GM21737 (cell line): ENCODE results near the gene KIZ.

Experiments used
- ATAC-seq: cut with Tn5 transposase; IDR thresholded peaks from one replicate; pipeline ENCODE4 v1.9.1; 2021; ENCODE audit warnings: mild to moderate bottlenecking, moderate library complexity; ENCODE audit not compliant: unreplicated experiment

The KIZ gene

DNA sequence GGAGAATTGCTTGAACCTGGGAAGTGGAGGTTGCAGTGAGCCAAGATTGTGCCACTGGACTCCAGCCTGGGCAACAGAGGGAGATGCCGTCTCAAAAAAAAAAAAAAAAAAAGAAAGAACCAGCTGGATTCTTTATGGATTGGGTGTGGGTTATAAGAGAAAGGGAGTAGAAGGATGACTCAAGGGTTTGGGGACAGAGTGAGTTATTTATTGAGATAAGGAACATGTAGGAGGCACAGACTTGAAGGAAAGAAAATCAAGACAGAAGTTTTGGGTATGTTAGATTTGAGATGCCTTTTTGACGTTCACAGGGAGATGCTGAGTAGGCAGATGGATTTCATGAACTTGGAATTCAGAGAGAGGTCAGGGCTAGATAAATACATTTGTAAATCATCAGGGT lies 47.6 kb downstream of the KIZ start:
- ATAC-seq = no peak

DNA sequence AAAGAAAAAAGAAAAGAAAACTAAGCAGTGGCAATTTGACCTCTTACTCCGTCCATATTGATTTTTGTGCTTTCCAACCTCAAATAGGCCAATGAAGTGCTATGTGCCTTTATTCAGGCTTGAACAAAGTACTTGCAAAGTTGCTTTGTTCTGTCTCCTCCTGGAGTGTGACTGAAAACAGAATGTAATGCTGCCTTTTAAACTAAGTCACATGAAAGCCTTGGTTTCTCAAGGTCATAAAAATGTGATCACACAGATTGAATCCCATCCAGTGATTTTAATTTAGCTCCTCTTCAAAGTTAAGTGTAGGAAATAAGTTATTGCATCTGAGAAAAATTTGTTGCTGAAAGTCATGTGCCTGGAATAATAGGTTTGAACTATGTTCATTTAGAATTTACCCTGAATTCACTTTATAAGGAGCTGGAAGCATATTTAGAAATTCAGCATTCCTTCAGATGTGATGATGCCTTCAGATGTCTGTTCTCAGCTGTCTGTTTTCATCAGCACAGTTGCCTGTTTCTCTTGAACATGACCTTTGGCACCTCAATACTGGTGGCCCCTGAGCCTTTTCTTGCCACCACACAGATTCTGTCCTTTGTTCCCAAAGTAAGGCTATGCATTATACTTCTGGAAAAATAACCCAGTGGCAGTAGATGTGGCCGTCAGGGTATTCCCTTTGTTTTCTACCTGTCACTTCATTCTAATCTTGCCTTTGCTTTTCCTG lies 48.8 kb downstream of the KIZ start:
- ATAC-seq = no peak

DNA sequence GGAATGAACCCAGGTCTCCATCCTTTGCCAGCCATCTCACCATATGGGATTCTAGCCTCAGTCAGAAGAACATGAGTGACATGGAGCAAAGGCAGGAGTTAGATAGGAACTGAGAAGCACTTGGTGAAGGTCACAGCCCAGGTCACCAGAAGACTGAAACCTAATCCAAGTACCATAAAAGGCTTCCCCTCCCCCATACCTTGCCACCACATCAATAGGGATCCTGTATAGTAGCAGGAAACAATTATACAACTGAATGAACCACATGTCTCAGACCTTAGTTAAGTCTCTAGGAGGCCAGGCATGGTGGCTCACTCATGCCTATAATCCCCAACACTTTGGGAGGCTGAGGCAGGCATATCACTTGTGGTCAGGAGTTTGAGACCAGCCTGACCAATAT lies 49.6 kb downstream of the KIZ start:
- no peak for ATAC-seq

DNA sequence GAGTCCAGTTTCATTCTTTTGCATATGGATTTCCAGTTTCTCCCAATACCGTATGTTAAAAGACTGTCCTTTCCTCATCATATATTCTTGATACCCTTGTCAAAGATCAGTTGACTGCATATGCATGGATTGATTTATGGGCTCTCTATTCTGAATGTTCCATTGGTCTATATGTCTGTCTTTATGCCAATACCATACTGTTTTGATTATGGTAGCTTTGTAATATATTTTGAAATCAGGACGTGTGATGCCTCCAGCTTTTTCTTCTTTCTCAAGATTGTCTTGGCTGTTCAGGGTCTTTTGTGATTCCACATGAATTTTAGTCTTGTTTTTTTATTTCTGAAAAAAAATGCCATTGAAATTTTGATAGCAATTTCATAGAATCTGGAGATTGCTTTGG lies 51.9 kb downstream of the KIZ start:
- no peak for ATAC-seq

DNA sequence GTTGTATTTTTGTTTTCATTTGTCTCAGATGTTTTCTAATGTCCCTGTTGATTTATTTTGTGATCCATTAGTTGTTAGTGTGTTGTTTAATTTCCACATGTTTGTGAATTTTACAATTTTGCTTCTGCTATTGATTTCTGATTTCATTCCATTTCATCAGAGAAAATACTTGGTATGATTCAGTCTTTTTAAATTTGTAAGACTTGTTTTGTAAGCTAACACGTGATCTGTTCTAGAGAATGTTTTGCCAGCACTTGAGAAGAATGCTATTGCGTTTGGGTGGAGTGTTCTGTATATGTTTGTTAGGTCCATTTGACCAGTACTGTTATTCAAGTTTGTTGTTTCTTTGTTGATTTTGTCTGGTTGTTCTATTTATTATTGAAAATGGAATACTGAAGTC lies 53.9 kb downstream of the KIZ start:
- ATAC-seq = no peak

DNA sequence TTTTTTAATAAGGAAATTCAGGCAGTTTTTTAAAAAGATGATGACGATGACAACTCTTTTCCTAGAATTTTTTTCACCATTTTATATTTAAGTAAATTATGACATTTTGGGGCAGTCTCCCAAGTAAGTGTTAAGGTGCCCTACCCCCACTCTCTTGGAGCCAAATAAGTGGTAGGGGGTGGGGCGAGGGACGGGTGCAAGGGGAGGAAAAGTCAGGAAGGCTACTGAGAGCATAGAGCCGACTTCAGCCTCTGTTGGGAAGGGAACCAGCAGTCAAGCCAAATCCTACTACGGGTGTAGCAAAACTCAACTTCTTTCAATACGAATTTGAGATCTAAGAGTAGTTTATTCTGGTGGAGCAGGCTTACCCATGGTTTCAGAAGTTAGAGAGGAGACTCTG lies 54.4 kb downstream of the KIZ start:
- ATAC-seq = no peak

DNA sequence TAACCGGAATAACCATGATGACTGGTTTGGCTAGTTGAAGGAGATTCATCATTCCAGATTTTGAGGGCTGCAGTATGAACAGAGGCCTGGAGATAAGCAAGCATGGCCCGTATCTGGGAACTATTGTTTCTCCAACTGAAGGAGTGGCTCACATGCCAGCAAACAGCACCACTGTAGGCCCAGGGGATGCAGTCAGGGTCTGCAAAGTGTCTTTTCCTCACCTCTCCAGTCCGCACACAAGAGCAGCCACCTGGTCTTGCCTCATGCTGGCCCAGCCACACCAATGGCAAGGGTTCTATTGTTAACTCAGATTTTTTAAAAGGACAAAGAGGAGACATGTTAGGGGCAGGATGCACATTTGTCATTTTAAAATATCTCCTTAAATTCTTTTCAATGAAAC lies 55.1 kb downstream of the KIZ start:
- no peak for ATAC-seq

DNA sequence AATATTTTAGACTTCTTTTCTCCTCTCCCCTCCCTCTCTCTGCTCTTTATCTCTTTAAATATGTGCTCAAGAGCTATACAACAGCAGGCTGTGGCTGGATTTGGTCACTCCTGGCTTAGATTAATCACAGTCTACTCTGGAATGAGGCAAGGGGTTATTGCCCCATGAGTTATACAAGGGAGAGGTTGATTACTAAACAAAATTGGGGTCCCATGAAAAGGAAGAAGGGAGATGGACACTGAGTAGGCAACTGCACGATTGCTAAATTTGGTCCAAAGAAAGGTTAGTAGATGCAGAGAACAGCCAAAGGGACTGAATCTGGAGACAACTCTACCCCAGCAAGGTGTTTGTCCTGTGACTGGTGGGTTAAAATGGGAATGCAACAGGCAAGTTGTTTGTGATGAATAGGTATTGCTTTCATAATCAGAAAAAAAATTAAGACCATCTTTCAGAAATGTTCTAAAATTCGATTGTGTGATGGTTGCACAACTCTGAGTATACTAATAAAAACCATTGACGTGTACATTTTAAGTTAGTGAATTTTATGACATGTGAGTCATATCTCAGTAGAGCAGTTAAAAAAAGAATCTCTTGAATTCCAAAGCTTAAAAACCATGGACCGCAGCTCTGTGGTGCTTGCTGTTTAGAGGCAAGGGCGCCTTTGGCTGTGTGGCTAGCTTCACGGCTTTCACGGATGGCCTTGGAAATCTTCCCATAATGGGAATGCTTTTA lies 57.1 kb downstream of the KIZ start:
- no peak for ATAC-seq

DNA sequence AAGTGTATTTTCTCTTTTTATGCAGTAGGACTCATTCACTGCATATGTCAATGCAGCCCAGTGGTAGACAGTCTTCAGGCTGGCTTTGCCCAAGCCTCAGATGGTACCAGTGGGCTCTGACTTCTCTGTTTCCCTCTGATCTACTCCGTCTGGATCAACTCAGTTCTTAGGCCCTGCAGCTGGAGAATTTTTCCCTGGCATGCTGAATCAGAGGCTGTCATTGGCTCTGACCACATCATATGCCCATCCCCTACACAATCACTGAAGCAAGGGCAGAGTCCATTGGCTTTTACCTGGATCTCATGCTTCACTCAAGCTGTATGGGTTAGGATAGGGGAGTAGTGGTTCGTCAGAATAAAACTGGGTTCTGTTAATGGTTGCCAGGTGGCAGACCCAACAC lies 57.8 kb downstream of the KIZ start:
- ATAC-seq = no peak

DNA sequence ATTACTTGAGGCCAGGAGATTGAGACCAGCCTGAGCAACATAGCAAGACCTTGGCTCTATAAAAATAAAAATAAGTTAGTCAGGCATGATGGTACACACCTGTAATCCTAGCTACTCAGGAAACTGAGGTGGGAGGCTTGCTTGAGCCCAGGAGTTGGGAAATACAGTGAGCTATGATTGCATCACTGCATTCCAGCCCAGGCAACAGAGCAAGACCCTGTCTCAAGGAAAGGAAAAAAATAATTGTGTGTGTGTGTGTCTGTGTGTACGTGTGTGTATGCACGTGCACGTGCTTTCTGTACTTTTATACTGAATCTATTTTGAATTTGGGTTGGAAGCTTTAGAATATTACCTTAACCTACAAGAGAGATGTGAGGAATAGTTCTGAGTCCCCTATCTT lies 58.9 kb downstream of the KIZ start:
- ATAC-seq = no peak

DNA sequence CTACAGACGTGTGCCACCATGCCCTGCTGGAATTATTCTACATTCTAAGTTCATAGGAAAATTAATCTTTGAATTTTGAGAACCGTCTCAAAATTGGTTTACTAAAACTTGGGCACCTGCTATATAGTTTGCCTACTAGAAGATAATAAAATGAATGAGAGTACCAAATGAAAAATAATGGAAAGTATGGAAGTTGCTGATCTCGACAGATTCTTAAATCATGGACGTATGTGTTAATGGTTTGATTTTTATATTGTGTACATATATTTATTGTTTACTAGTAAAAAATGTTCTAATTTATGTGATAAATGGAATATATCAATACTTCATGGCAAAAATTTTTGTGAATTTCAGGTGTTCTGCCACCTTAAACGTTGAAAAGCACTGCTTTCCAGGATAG lies 60.0 kb downstream of the KIZ start:
- ATAC-seq = no peak

DNA sequence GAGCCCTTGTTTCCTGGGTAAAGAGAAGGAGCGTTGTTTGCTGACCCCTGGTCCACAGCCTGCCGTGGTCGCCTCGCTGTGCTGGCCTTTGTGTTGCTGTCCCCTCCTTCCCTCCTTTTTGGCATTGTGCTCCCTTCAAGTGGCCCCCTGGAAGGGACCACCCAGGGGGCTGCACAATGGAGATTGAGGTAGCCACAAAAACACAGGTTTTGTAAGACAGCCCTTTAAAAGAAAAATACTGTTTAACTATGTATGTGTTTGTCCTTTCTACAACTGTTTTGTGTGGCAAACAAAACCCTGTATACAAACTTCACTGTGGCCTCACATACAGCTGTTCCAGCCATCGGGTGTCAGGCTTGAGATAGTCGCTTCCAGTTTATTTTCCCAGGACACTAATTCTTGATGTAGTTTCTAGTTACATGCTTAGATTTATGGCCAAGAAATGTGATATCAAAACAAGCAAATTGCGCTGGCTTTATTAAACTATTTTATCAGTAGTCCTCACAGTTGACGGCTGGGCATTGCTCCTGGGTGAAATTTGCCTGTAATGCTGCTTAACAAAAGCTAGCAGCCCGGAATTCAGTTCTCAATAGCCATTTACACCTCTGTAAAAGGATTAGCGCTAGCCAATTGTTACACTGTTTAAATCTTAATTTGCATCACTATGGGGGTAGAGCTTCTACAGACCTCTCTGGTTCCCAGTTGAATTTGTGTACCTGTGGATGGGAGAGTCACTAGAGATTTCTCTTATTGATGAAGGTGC lies 64.1 kb downstream of the KIZ start:
- ATAC-seq = no peak

DNA sequence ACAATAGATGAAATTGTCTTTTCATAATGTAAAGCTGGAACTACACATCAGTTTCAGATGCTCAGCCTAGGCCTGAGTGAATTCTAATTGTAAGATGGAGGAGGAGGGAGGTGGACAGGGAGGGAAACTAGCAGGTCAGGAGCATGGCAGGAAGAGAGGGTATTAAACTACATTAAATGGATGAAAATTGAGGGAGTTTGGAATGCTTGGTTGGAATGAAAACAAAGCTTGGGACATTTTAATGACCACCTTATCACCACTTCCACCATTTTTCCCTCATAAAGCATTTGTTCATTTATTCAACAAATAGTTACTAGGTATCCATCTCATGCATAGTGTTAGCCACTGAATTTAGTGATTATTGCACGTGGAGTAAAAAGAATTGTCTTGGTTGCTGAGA lies 65.0 kb downstream of the KIZ start:
- ATAC-seq = no peak

DNA sequence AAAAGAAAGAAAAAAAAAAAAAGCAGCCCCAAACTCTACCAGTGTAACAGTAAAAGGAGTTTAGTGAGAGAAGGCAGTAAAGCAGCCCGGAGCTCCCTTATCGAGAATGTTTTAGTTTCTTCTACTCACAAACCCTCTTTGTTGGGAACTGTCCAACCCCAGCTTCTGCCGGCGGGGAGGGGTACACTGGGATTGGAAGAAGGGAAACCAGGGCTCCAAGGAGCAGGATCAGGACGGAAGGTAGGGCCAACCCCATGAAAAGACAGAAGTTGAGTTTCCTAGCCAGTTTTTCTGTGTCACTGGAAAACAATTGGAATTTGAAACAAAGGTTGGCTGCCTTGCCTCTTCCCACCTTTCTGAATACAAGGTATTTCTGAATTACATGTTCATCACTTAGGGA lies 66.0 kb downstream of the KIZ start:
- ATAC-seq = no peak

DNA sequence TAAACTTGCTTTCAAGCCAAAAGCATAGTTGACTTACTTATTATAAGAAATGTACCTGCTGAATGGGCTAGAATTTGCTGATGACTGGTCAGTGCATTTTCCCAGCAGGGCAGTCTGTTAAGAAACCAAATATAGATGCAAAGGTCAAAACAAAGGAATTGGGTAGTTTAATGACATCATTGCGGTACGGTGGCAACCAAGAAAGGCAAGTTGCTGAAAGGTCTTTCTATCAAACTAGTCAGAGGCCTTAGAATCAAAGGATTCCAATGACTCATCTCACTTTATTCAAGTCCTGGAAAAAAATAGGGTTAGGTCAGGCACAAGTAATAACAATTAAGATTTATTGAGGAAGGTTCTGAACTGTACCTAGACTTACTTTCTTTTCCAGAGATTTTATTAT lies 76.4 kb downstream of the KIZ start:
- ATAC-seq = no peak

DNA sequence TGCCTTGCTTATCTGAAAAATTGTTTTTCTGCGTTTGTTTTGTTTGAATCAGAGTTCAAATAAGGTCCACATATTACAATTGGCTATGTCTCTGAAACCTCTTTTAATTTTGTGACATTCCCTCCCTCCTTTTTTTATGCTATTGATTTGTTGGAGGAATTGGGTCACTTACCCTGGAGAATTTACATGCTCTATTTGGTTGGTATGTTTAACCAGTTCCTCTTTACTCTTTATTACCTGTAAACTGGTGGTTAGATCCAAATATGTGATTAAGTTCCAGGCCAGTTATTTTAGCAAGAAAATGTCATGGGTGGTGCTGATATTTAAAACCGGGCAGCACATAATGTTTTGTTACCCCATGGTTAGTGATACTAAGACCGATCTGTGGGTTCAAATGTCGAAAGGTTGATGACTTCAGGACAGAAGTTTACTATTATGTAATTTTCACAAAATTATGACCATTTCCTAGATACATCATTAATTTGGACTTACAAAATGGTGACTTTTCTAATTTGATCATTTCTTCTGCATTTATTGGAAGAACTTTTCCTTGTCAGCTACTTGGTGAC lies 77.3 kb downstream of the KIZ start:
- ATAC-seq = no peak

DNA sequence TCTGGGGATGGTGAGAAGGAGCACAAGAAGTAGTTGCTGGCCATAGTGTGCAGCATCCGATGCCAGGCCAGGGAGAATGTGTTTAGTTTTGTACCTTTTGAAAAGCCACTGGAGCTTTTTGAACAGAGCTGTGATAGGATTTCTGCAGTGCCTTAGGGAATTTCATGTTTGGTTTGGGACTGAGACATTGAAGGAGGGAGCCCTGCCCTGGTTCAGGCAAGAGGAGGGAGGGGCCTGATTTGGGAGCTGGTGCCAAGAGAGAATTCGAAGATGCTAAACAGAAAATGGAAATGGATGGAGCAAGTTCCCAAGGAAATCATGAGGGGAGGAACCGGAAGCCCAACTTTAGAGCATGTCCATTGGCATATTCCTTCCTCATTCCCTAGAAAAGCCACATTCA lies 80.7 kb downstream of the KIZ start:
- no peak for ATAC-seq

DNA sequence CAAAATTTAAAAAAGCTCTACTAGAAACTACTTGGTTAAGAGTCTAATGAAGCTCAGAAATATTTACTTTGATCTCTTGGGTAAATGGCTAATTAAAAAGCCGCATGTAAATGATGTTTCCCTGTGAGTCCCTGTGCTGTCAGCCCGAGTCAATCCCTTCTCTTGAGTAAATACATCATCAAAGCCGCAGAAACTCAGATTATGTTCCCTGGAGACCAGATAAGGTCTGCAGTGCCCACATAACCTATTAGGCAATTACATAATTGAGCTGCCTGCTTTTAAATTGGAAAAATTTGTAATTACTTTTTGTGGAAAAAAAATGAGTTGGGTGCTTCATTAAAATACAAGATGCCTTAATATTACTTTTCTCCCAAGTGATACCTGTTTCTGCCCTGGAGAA lies 83.1 kb downstream of the KIZ start:
- ATAC-seq = no peak

DNA sequence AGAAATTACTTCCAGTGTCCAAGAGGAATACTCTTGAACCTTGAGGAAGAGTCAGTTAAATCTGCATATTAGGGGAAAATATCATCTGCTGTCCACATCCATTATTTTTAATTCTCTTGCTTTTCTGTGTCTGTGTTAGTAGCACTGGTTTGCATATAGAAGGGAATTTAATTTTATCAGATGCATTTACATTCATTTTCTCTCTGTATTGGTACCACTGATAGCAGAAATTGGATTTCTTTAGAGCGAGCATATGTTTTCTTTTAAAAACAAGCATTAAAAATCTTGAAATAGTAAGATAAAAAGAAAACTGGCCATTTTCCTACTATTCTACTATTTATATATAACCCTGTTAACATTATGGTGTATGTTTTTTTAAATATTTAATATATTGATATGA lies 83.8 kb downstream of the KIZ start:
- no peak for ATAC-seq

DNA sequence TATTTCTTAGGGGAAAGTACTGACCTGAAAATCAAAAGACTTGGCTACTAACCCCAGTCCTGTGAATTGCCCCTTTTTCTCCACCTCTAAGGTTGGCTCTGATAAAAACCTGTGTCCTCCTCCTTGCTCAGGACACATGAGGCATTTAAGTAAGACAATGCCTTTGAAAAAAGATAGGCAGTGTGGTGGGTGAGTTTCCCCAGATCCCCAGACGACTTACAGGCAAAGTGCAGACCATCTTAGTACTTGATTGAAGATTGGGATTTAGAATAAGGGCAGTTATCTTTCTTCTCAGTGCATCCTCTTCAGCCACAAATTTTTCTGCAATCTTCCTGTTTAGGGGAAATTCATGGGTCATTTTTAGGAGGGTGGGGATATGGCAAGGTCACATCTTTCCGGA lies 87.8 kb downstream of the KIZ start:
- no peak for ATAC-seq

DNA sequence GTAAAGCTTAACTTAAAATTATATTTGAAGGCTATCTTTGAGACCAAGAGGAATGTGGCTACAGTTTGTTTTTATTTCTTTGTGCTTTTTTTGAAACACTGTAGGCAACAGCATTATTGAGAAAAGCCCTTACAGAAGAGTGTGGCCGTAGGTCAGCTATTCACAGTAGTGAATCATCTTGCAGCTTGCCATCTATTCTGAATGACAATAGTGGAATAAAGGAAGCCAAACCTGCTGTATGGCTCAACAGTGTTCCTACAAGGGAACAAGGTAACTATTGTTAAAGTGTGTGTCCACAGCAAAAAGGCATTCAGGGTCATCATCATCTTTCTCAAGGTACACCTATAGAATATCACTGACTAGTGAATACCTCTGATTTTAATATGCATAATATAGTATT lies 88.5 kb downstream of the KIZ start:
- no peak for ATAC-seq

DNA sequence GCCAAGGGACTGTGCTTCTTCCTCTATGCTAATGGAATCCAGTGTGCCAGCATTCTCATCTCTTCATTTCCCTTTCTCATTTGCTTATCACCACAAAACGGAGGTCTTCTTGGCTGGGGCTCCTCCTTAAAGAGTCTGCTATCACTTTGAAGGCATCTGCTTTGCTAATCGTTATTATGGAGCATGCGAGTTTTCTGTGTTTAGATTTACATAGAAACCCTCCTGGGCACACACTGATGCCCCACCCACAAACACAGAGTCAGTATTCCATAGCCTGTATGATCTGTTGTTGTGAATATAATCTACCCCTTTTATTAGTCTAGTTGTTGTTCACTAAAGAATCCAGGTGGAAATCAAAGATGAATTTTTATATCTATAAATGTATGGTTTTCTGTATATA lies 93.8 kb downstream of the KIZ start:
- no peak for ATAC-seq
